ENCODE results near the gene MARF1.
A peak's percentile ranks its signal among the peaks of the same experiment; 100 is the strongest.
"Not testable (repeated sequence)": the region's sequence is repeated elsewhere in the genome, so short reads cannot be mapped to it uniquely, and the experiment has no call there.

The MARF1 gene

GRCh38 chr16:15618392-15618791 is 24.6 kb downstream of the MARF1 start:
- peak; percentile 84 for DNase-seq (ENCODE audit: low spot score)

- DNase-seq (ENCODE audit: low spot score) = no peak
Observed at GRCh38 chr16:15617901-15618300, 25.1 kb downstream of the MARF1 start.

GRCh38 chr16:15616475-15617165 is 26.3 kb downstream of the MARF1 start:
- DNase-seq (ENCODE audit: low spot score) = no peak

GRCh38 chr16:15616012-15616411 is 26.9 kb downstream of the MARF1 start:
- no peak for DNase-seq (ENCODE audit: low spot score)

- DNase-seq (ENCODE audit: low spot score) = no peak
Observed at GRCh38 chr16:15613676-15614075, 29.3 kb downstream of the MARF1 start.

GRCh38 chr16:15611610-15612009 is 31.3 kb downstream of the MARF1 start:
- DNase-seq (ENCODE audit: low spot score) = no peak

- DNase-seq (ENCODE audit: low spot score) = no peak
Observed at GRCh38 chr16:15610369-15610871, 32.5 kb downstream of the MARF1 start.

GRCh38 chr16:15609286-15609649 is 33.7 kb downstream of the MARF1 start:
- no peak for DNase-seq (ENCODE audit: low spot score)

GRCh38 chr16:15608398-15609285 is 34.3 kb downstream of the MARF1 start:
- DNase-seq (ENCODE audit: low spot score) = no peak

- no peak for DNase-seq (ENCODE audit: low spot score)
Observed at GRCh38 chr16:15607700-15608396, 35.1 kb downstream of the MARF1 start.

GRCh38 chr16:15607221-15607699 is 35.7 kb downstream of the MARF1 start:
- DNase-seq (ENCODE audit: low spot score) = not testable (repeated sequence)

GRCh38 chr16:15606518-15607220 is 36.3 kb downstream of the MARF1 start:
- DNase-seq (ENCODE audit: low spot score) = no peak

GRCh38 chr16:15605839-15606517 is 37.0 kb downstream of the MARF1 start:
- no peak for DNase-seq (ENCODE audit: low spot score)

- no peak for DNase-seq (ENCODE audit: low spot score)
Observed at GRCh38 chr16:15604460-15605440, 38.2 kb downstream of the MARF1 start.

- DNase-seq (ENCODE audit: low spot score) = no peak
Observed at GRCh38 chr16:15602285-15603044, 40.5 kb downstream of the MARF1 start.

GRCh38 chr16:15601212-15601879 is 41.6 kb downstream of the MARF1 start:
- no peak for DNase-seq (ENCODE audit: low spot score)

GRCh38 chr16:15599303-15600070 is 43.5 kb downstream of the MARF1 start:
- no peak for DNase-seq (ENCODE audit: low spot score)

GRCh38 chr16:15598648-15599190 is 44.2 kb downstream of the MARF1 start:
- DNase-seq (ENCODE audit: low spot score) = no peak
